DLD1 (cell line): ENCODE measurements around the gene SETDB2.

Experiments
- in situ Hi-C: cut with HindIII; loops from 2 replicates; pipeline ENCODE4 v1.10.0; 2017; ENCODE audit warnings: low sequenced_read_pairs

SETDB2 gene

DNA sequence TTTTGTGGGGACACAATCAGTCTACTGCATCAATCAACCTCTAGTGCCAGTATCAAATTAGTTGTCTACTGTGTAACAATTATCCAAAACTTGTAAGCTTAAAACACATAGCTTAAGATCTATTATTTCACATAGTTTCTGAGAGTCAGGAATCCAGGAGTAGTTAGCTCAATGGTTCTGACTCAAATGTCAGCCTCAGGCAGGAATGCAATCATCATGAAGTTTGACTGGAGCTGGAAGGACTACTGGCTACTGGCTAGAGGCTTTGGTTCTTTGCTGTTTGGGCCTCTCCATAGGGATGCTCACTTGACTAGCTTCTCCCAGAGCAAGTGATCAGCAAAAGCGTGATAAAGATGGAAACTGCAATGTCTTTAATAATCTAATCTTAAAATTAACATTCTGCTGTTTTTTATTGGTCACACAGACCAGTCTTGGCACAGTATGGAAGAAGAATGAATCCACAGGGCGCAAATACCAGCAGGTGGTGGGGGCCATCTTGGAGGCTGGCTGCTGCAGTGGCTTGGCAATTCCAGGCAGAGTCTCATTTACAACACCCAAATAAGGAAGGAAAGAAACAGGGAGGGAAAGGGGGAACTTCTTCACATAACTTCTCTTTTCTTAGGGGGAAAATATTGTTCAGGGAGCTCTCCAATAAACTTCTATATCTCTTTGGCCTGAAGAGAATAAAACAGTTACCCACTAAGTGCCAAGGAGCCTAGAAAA, 15.9 kb upstream of the SETDB2 start:
- in situ Hi-C loops = loop anchor here (25.0 kb wide), 1 partner anchor 184 kb away; no protein-coding TSS in a partner anchor

DNA sequence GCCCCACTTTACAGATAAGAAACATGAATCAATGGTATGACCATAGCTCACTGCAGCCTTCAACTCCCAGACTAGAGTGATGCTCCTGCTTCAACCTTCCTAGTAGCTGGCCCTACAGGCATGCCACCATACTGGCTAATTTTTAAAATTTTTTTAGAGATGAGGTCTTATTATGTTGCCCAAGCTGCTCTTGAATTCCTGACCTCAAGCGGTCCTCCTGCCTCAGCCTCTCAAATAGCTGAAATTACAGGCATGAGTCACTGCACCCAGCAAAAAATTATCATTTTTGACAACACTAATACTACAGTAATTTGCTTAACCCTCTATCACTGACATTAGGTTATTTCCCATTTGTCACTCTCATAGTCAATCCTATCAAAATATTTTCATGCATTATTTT, 15.0 kb upstream of the SETDB2 start:
- in situ Hi-C loops = loop anchor here (25.0 kb wide), 1 partner anchor 183 kb away; no protein-coding TSS in a partner anchor

DNA sequence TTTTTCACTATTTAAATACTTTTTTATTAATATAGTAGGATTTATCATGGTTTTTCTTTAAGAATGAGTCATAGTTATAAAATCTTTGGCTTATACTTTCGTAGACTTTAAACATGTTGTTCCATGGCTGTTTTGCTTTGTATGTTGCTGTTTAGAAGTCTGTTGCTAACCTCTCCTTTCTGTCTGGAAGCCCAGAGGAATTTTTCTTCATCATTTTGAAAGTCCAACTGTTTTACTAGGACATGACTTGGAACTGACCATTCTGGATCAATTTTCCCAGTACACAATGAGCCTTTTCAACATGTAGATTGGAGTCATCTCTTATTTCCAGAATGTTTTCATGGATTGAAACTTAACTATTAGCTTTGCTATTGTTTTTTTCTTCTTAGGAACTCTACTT, 8.1 kb upstream of the SETDB2 start:
- in situ Hi-C loops = loop anchor here (25.0 kb wide), 1 partner anchor 176 kb away; no protein-coding TSS in a partner anchor

DNA sequence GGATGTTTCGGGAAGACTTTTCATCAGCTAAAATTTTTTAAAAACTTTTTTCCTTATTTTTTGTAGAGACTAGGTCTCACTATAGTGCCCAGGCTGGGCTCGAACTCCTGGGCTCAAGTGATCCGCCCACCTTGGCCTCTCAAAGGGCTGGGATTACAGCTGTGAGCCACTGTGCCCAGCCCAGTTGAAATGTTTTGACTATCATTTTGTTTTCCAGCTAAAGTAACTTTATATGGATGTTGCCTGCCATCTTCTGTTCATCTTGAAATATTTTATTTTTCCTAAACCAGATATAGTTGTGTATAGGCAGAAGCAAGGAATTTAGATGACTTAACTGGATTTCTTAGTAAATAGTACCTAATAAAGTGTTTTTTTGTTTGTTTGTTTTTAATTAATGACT, 7.2 kb upstream of the SETDB2 start:
- in situ Hi-C loops = loop anchor here (25.0 kb wide), 1 partner anchor 175 kb away; no protein-coding TSS in a partner anchor

DNA sequence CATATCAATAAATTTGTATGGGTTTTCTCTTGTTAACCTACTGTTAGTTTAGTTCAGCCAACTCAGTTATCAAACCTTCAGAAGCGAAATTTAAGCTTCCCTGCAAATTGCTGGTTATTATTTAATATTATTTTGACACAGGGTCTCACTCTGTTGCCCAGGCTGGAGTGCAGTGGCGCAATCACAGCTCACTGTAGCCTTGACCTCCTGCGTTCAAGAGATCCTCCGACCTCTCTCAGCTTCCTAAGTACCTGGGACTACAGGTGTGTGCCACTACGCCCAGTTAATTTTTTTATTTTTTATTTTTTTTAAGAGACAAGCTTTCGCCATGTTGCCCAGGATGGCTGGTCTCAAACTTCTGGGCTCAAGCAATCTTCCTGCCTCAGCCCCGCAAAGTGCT, 6.4 kb upstream of the SETDB2 start:
- in situ Hi-C loops = loop anchor here (25.0 kb wide), 1 partner anchor 175 kb away; no protein-coding TSS in a partner anchor

DNA sequence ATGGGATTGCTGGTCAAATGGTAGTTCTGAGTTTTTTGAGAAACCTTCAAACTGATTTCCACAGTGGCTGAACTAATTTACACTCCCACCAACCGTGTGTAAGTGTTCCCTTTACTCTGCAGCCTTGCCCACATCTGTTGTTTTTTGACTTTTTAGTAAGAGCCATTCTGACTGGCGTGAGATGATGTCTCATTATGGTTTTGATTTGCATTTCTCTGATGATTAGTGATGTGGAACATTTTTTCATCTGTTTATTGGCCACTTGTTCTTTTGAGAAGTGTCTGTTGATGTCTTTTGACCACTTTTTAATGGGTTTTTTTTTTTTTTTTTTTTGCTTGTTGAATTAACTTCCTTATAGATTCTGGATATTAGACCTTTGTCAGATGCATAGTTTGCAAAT, 4.5 kb upstream of the SETDB2 start:
- in situ Hi-C loops = loop anchor here (25.0 kb wide), 1 partner anchor 173 kb away; no protein-coding TSS in a partner anchor

DNA sequence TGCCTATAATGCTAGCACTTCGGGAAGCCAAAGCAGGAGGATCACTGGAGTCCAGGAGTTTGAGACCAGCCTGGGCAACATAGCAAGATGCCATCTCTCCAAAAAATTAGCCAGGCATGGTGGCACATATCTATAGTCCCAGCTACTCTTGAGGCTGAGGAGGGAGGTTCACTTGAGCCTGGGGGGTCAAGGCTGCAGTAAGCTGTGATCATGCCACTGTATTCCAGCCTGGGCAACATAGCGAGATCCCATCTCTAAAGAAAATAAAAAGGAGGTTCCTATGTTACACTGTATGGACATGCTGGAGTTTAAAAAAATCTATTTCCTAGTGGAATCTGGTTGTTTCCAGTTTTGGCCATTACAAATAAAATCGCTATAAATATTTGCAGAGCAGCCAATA, 2.8 kb upstream of the SETDB2 start:
- in situ Hi-C loops = loop anchor here (25.0 kb wide), 1 partner anchor 171 kb away; no protein-coding TSS in a partner anchor

DNA sequence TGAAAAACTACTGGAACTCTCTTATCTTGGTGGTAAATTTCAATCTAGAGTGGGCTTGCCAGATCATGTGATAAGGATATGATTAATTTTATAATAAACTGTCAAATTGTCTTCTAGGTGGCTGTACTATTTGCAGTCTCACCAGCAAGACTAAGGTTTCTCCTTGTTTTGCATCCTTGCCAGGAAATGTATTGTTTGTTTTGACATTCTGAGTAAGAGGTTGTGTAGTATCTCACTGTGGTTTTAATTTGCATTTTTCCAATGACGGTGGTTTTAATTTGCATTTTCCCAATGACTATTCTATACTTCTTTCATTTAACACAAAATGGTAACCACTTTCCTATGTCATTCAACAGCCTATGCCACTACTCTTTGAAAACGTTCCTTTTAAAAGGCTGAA, 2.2 kb upstream of the SETDB2 start:
- in situ Hi-C loops = loop anchor here (25.0 kb wide), 1 partner anchor 170 kb away; no protein-coding TSS in a partner anchor

DNA sequence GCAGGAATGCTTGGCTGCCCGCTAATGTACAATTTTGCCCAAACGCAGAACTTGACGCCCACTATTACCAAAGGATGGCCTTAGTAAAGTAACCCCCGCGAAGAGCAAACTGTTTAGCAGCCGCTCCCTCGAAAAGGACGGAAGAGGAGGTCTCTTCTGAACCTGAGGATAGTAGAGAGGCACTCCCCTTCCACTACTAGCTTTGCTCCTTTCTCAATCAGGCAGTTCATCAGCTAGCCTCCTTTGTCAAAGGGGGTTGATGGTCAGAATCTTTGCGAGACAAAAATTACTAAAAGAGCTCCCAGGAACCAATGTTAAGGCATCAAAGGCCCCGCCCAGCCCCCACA, 744 bp upstream of the SETDB2 start:
- in situ Hi-C loops = loop anchor here (25.0 kb wide), 1 partner anchor 169 kb away; no protein-coding TSS in a partner anchor

DNA sequence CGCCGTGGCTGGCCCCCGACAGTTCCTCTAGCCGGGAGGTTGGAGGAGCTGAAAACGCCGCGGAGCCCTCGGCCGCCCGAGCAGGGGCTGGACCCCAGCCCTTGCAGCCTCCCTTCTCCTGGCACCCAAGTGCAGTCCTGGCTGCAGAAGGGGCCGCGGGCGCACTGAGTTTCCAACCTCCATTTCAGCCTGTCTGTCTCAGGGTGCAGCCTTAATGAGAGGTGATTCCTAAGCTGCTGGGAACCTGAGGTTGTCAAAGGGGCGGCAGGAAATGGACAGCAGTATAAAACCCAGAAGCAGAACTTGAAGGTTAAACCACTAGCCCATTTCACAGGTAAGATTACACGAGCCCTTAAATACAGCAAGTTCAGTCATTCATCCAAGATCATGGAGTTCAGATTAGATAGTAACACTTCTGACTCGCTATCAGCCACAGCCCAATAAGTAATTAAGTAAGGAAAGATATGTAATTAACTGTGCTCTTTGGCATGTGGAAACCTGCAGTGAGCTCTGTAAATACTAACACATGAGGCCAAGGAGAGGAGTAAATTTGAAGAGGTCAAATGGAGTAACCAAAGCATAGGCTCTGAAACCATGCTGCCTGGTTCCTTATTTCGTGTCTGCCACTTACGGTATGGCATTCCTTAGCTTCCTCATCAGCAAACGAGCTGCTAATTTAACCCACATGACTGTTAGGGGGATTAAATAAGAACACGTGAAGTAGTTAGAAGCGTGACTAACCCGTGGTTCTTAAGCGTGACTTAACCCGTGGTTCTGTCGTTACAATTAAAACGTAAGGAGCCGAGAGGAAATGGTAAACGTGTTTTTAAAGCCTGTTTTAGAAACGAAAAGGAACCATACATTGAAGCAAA, 686 bp downstream of the SETDB2 start:
- in situ Hi-C loops = loop anchor here (5.0 to 25.0 kb wide), 2 partner anchors 72 to 168 kb away; no protein-coding TSS in a partner anchor

DNA sequence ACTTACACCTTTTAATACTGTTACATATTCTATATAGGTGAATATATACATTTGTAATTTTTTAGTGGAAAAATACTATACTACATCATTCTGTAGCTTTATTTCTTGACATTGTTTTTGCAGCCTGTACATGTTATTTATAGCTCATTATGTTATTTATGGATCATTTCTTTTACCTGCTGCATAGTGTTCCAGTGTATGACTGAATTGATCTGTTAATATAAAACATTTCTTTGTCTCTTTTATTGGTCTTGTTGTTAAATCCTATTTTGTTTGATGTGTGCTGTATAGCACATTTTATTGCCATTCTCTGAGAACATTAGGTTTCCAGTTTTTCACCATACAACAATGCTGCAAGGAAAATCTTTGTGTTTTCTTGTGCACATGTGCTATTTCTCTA, 2.4 kb downstream of the SETDB2 start:
- in situ Hi-C loops = loop anchor here (5.0 to 25.0 kb wide), 2 partner anchors 74 to 166 kb away; no protein-coding TSS in a partner anchor

DNA sequence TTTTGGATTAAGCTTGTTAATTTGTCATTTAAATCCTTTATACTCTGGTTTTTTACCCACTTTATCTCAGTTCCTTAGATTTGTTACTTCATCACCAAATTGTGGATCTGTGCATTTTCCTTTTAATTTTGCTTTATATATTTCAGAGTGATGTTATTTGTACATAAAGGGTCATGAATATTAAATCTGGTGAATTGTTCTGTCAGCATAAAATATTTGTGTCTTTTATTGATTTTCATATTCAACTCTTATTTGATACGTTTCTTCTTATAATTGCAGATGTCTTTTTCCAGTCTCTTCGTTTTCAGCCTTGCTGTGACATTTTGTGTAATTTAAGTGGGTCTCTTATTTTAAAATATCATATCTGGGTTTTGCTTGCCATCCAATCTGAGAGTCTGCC, 4.7 kb downstream of the SETDB2 start:
- in situ Hi-C loops = loop anchor here (5.0 to 25.0 kb wide), 2 partner anchors 76 to 164 kb away; no protein-coding TSS in a partner anchor

DNA sequence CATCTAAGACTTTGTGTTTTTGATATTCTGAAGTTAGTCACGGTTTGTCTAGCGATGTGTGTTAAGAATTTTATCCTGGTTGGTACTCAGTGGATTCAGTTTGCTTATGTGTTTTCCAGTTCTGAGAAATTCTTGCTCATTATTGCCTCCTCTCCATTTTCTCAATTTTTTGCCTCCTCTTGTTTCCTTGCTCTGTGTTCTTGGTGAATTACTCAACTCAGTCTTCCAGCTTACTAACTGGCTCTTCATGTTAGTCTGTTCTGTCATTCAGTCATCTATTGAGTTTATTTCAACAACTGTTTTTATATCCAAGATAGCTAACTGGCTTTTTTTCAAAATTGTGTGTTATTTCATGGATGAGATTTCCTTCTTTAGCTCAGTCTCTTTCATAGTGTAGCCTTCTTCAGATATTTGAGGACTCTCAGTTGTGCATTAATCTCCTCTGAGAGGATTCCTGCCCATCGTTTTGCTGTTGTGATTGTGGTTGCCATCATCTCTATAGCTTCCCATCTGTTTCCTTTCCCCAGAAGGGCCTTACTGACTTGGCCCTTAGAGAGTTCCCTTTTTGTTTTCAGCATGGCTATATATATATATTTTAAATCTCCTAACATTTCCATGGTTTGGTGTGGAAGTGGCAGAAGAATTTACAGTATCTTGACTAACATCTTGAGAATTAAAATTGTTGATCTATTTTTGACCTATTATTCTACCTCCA, 6.2 kb downstream of the SETDB2 start:
- in situ Hi-C loops = no loop called here

DNA sequence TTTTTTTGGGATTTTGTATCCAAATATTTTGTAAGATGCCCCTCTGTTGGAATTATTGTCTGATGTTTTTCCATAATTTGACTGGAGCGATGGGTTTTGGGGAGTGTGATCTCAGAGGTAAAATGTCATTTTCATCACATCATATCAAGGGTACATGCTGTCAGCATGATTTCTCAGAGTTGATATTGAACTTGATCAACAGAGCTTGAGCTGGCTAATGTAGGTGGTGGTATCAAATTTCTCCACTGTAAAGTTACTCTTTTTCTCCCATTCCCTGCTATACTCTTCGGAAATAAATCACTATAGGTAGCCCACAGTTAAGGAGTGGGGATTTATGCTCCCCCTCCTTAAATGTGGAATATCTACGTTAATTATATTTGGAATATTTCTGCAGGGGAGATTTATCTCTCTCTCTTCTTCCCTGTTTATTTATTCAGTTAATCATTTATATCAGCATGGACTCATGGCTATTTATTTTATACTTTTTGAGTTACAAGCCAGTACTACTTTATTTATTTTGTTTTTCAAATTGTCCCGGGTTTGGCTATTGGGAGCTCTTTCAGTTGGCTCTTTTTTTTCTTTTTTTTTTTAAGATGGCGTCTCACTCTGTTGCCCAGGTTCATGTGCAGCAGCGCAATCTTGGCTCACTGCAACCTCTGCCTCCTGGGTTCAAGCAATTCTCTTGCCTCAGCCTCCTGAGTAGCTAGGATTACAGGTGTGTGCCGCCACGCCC, 8.8 kb downstream of the SETDB2 start:
- in situ Hi-C loops = no loop called here

DNA sequence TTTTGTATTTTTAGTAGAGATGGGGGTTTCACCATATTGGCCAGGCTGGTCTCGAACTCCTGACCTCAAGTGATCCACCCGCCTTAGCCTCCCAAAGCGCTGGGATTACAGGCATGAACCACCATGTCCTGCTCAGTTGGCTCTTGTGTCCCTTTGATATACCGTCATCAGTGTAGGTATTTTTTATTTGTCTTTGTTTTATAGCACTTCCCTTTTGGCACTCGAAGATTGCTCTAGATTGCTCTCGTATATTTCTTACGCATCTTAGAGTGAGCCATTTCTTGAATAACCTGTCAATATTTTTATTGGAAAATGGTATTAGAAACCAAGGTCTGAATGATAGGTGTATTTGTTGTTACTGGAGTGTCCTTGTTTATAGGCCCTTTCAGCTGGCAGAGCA, 9.4 kb downstream of the SETDB2 start:
- in situ Hi-C loops = no loop called here

DNA sequence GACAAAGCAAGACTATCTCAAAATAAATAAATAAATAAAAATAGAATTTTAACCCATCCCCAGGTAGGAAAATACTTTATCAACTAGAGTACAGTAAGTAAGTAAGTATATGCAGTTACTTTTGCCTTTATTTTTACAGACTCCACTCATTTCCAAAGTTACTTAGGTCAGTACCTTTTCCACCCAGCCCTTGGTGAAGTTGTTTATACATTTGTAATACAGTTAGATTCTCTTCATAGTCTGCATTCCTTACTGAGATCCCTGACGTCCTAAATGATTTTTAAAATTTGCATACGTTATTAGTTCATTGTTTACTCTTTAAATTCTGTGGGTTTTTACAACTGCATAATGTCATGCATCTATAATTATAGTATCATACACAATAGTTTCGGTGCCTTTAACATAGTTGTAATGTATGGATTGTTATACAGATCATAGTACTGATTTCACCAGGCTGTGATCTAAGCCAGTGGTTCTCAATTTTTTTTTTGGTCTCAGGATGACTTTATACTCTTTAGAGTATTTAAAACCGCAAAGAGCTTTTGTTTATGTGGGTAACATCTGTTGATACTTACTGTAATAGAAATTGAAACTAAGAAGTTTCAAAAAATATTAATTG, 10.4 kb downstream of the SETDB2 start:
- in situ Hi-C loops = no loop called here

DNA sequence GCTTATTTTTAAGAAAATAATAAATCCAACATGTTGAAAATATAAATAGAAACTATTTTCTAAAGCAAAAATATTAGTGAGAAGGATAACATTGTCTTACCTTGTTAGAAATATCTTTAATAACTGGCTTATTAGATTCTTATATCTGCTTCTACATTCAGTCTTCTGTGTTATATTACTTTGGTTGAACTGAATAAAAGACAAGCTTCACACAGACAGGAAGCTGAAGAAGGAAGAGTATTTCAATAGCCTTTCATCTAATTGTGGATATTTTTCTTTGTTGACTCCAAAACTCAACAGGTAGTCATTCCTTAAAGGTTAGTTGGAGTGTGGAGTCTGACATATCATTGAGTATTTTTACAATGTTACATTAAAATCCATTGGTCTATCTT, 10.9 kb downstream of the SETDB2 start:
- in situ Hi-C loops = no loop called here

DNA sequence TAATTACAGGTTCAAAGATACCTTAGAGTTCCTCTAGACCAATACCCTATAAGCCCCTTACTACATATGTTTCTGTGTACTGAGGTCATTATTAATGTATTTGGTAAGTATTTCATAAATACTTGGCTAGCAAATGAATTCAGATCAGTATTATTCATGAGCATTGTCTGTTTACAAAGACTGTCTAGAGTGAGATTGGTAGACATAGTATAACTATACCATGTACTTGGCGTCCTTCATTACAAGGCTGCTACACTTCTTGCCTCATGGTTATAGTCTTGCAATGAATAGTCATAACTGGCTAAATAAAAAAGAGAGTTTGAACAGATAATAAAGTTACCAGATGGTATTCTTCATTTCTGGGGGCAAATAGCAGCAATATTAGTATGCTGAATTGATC, 12.1 kb downstream of the SETDB2 start:
- in situ Hi-C loops = no loop called here

DNA sequence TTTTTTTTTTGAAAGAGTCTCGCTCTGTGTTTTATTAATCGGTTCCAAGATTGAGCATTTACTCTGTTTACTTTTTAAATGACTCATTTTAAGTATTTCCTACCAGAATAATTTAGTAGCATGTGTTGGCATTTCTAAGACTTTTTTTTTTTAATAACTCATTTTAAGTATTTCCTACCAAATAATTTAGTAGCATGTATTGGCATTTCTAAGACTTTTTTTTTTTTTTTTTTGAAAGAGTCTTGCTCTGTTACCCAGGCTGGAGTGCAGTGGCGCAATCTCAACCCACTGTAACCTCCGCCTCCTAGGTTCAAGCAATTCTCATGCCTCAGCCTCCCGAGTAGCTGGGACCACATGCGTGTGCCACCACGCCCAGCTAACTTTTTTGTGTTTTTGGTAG, 13.1 kb downstream of the SETDB2 start:
- in situ Hi-C loops = no loop called here

DNA sequence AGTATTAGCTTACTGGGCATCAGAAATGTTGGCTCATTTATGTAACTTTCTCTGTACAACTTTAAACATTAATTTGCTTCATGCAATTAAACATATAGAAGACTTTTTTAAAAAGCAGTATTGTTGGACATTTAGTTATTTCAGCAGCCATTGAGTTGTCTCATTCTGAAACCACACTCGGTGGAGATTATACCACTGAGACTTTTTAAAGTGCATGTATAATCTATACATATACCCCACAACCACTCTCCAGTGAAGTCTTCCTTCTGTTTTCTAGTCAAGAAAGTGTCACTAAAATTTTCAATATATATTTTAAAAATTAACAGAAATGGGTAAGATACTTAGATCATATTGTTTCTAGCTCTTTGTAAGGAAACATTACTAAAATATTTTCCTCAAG, 15.5 kb downstream of the SETDB2 start:
- in situ Hi-C loops = no loop called here
